Smooth muscle cell of bladder (primary cell): Measurements from ENCODE around the gene CIAPIN1. TPM values are rescaled to one million over a fixed set of nuclear protein-coding genes. Genes with fewer than 3 reads are reported as not detected.

Experiments used
- total RNA-seq: library from RNA; depleted of rRNA; stranded (reverse); fragments of >200 nt; gene quantifications from 2 replicates; pipeline ENCODE4 v1.2.3, GENCODE V29; 2014

The CIAPIN1 gene
- total RNA-seq, result 33.8 and 45.7 TPM in 2 replicates

DNA sequence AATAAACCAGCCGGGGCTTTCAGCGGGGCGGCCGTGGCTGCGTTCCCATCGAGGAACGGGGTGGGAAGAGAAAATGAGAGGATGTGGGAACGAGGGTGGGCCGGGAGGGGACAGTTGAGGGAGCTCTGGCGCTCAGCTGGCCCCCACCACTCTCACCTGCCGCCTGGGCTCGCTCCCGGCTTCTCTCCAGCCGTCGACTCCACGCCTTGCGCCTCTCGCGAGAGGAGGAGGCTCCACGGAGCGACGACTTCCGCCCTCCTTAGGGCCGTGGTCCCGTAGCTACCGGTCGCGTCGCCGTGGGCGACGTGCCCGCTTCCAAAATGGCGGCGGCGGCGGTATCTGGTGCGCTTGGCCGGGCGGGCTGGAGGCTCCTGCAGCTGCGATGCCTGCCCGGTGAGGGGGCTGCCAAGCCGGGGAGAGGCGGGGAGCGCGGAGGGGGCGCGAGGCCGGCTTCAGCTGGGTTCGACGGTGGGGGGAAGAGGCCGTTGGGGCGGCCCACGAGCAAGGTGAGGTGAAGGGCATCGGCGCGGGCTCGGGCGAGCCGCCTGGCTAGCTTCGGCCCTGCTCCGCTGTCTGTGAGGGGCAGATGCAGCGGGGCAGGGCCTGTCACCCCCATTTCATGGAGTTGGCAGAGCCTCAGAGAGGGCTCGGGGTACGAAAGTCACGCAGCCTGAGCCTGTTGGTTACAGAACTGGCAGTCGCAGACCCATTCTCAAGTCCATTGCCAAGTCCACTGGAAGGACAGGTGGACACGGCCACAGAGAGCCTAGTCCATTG lies at the start of gene CIAPIN1, which contains the start of gene COQ9:
Gene CIAPIN1, minus strand, starts transcription at position 200 of the 777 bp plus-strand sequence. CDS start 6,457 bp downstream, outside the sequence.
Gene COQ9, plus strand, starts transcription at position 294 of the 777 bp plus-strand sequence. Its CDS starts 27 bp downstream, at position 321.

DNA sequence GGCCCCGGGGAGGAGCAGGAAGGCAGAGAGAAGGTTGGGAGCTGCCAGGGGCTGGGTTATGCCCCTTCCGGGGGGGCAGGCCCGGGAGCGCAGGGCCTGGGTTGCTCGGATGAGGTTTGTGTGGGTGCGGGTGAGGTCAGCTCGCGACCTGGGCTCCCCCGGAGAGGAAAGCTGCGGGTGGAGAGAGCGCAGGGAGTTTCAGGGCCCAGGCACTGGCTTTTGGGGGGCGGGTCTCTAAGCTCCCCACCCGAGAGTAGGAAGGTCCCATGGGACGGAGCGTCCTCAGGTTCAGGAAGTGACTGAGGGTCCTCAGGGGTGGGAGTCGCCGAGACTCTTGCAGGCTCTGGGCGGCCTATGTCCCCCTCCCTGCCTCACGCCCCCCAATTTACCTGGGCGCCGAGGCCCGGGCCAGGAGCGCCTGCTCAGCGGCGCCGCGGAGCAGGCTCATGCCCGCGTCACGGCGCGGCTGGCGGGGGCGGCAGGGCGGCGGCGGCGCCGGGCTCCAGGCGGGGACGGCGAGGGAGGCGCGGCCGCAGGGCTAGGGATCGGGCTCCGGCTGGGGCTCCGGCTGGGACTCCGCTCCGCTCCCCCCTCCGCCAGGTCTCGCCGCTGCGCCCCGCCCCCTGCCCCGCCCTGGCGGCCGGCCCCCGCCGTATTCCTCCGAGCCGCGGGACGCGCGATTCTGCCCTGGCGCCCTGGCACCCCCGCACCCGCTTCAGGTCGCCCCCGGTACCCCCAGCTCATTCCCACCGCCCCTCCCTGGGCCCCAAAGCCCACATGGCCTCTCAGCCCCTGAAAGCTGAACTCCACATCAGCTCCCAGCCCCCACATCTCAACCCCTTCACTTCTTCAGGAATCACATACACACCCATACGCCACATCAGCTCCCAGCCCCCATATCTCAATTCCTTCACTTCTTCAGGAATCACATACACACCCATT lies 39.0 kb upstream of the CIAPIN1 start, which contains the start of gene DOK4:
Gene DOK4, minus strand, starts transcription at position 578 of the 942 bp plus-strand sequence. CDS start 6,986 bp downstream, outside the sequence.

DNA sequence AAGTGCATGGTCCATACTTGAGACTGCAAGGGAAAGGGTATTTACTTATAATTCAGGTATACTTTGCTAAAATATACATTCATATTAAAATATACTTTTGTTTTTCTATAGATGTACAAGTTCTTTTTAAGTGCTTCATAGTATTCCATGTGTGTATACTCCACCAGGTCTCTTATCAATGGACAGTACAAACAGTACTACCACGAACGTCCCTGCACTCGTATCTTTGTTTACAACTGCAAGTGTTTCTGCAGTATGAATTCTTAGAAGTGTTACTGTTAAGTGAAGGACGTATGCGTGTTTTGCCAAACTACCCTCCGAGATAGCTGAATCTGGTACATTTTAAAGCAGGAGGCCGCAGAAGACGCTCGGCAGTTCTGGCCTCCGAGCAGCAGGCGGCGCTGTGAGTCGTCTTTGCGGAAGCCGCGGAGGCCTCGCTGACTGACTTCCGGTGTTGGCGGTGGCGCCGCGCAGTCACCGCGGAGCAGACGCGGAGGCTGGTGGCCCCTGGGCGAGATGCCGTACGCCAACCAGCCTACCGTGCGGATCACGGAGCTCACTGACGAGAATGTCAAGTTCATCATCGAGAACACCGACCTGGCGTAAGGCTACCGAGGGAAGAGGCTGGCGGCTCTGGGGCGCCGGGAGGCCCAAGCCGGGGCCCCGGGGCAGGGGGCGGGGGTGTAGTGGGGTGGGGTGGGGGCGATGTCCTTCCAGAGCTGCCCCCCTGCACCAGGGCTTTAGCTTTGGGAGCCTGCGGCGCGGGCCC lies 15.2 kb upstream of the CIAPIN1 start, which contains the start of gene POLR2C:
Gene POLR2C, plus strand, starts transcription at position 471 of the 769 bp plus-strand sequence. Its CDS starts 46 bp downstream, at position 517.

DNA sequence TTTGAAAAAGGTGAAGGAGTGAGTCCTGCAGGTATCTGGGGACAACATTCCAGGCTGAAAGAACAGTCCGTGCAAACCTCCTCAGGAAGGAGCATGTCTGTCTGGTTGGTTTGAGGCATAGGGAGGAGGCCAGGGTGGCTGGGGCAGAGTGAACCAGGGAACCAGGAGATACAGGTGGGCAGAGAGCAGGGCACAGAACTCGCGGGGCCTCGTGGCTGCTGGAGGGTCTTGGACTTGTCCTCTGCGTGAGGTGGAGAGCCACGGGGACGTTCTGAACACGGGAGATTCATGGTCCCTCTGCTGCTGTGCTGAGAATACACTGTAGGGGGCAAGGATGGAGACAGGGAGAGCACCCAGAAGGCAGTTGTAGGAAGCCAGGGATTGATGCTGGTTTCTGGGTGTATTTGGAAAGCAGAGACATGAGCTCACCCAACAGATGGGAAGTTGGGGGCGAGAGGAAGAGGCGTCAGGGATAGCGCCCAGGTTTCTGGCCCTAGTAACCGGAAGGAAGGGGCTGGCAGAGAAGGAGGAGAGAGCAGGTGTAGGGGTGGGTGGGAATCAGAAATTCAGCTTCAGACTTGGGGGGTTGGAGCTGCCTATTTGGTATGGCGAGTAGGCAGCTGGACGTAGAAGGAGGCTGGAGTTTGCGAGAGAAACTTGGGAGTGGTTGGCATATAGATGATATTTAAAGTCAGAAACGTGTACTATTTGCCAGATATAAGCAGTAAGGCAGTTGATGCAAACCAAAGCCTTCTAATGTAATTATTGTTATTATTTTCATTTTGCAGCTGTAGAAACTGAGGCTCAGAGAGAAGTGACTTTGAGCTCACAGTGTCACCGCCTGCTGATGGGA lies 43.0 kb downstream of the CIAPIN1 start, which contains the start of gene CCL17:
Gene CCL17, plus strand, starts transcription at position 803 of the 853 bp plus-strand sequence. CDS start 9,166 bp downstream, outside the sequence.

Other genes with a start within 250 kb of the CIAPIN1 start
- 56.3 and 58.3 TPM in 2 replicates for gene ARL2BP, start 202.1 kb downstream of the CIAPIN1 start, total RNA-seq
- not detected in 2 replicates for gene PLLP, start 162.7 kb downstream of the CIAPIN1 start, total RNA-seq
- gene CCL22, start 88.6 kb downstream of the CIAPIN1 start, total RNA-seq, result not detected in 2 replicates
- 0.09 TPM in 1 of 2 replicates, not detected in the other for gene CX3CL1, start 74.9 kb downstream of the CIAPIN1 start, total RNA-seq
- not detected in 2 replicates for gene CCL17, start 42.6 kb downstream of the CIAPIN1 start, total RNA-seq
- 40.5 and 43.6 TPM in 2 replicates for gene COQ9, start 94 bp upstream of the CIAPIN1 start, total RNA-seq
- gene POLR2C, start 15.3 kb upstream of the CIAPIN1 start, total RNA-seq, result 110 and 116 TPM in 2 replicates
- 28.2 and 36.4 TPM in 2 replicates for gene DOK4, start 39.1 kb upstream of the CIAPIN1 start, total RNA-seq
- gene CCDC102A, start 89.2 kb upstream of the CIAPIN1 start, total RNA-seq, result 16.8 and 19.3 TPM in 2 replicates
- not detected in 2 replicates for gene ADGRG5, start 95.3 kb upstream of the CIAPIN1 start, total RNA-seq
- 0.43 and 1.8 TPM in 2 replicates for gene ADGRG1, start 181.2 kb upstream of the CIAPIN1 start, total RNA-seq
- not detected in 2 replicates for gene ADGRG3, start 220.9 kb upstream of the CIAPIN1 start, total RNA-seq
- gene DRC7, start 247.4 kb upstream of the CIAPIN1 start, total RNA-seq, result 0.37 TPM in 1 of 2 replicates, not detected in the other